Measurements from ENCODE around the gene NPNT.
A peak's percentile ranks its signal among the peaks of the same experiment; 100 is the strongest.

NPNT gene

DNA sequence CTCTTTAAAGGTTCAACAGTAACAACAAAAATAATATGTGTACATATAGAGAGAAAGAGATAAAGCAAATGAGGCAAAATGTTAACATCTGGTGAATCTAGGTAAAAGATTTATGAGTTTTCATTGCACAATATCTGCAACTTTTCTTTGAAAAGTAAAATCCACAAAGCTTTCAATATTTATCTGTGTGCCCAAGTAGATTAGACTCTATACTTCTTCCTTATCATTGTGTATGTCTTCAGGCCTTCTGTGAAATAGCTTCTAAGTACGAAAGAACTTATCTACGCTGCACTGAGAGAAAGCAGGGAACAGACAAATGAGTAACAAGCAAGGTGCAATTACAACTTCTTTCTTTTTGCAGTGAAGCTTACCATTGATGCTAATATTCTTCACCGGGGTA is 81.6 kb downstream of the NPNT start:
- TF ChIP-seq TEAD4 (IDR thresholded peaks at IDR 0.05) = no peak
- no peak for TF ChIP-seq TAF1 (IDR thresholded peaks at IDR 0.05; ENCODE audit: low read depth)
- no peak for TF ChIP-seq EGR1 (IDR thresholded peaks at IDR 0.05)
- no peak for TF ChIP-seq EP300 (IDR thresholded peaks at IDR 0.05; ENCODE audit: borderline replicate concordance)
- TF ChIP-seq, protein P1, sequence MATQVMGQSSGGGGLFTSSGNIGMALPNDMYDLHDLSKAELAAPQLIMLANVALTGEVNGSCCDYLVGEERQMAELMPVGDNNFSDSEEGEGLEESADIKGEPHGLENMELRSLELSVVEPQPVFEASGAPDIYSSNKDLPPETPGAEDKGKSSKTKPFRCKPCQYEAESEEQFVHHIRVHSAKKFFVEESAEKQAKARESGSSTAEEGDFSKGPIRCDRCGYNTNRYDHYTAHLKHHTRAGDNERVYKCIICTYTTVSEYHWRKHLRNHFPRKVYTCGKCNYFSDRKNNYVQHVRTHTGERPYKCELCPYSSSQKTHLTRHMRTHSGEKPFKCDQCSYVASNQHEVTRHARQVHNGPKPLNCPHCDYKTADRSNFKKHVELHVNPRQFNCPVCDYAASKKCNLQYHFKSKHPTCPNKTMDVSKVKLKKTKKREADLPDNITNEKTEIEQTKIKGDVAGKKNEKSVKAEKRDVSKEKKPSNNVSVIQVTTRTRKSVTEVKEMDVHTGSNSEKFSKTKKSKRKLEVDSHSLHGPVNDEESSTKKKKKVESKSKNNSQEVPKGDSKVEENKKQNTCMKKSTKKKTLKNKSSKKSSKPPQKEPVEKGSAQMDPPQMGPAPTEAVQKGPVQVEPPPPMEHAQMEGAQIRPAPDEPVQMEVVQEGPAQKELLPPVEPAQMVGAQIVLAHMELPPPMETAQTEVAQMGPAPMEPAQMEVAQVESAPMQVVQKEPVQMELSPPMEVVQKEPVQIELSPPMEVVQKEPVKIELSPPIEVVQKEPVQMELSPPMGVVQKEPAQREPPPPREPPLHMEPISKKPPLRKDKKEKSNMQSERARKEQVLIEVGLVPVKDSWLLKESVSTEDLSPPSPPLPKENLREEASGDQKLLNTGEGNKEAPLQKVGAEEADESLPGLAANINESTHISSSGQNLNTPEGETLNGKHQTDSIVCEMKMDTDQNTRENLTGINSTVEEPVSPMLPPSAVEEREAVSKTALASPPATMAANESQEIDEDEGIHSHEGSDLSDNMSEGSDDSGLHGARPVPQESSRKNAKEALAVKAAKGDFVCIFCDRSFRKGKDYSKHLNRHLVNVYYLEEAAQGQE (IDR thresholded peaks at IDR 0.05; ENCODE audit: low read depth) = no peak
- TF ChIP-seq RAD21 (IDR thresholded peaks at IDR 0.05; ENCODE audit: low read depth) = no peak
- no peak for TF ChIP-seq CREB1 (IDR thresholded peaks at IDR 0.05; ENCODE audit: low read depth)
- no peak for TF ChIP-seq ZBTB7A (IDR thresholded peaks at IDR 0.05; ENCODE audit: low read depth)
- TF ChIP-seq, protein P2, sequence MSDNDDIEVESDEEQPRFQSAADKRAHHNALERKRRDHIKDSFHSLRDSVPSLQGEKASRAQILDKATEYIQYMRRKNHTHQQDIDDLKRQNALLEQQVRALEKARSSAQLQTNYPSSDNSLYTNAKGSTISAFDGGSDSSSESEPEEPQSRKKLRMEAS (IDR thresholded peaks at IDR 0.05) = no peak
- no peak for TF ChIP-seq FOXM1 (IDR thresholded peaks at IDR 0.05; ENCODE audit: borderline replicate concordance, low read depth)

DNA sequence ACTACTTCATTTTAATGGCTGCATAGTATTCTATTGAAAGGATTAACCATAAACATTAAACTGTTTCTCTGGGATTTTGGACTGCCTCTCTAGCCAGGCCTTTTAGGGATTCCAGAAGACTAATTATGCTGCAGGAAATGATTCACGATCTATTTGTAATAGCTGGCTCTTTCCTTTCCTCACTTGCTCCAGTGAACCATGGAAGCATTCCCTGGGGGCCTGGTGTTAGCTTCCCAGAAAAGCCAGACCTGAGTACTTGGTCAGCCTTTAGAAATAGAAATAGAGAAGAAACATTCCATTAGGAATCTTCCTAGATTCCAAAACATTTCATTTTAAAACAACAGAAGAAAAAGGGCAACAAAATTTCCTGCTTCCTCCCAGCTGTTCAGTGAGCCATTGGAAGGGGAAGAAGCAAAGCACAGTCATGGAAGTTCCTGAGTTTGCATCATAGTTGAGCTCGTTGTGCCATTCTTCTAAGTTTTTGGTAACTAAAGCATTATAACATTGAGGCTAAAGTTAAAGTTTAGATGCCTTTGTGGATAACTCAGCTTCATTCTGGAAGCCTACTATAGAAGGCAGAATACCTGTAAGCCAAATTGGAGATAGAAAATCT is 83.5 kb downstream of the NPNT start:
- TF ChIP-seq TEAD4 (IDR thresholded peaks at IDR 0.05) (0 out of 2 replicates have a peak, but pooled peaks have one; percentile 27), EP300 (IDR thresholded peaks at IDR 0.05; ENCODE audit: borderline replicate concordance) (peak; percentile 28; the same call in 1 of the 2 replicates)
- TF ChIP-seq, protein P2 (IDR thresholded peaks at IDR 0.05) = no peak

DNA sequence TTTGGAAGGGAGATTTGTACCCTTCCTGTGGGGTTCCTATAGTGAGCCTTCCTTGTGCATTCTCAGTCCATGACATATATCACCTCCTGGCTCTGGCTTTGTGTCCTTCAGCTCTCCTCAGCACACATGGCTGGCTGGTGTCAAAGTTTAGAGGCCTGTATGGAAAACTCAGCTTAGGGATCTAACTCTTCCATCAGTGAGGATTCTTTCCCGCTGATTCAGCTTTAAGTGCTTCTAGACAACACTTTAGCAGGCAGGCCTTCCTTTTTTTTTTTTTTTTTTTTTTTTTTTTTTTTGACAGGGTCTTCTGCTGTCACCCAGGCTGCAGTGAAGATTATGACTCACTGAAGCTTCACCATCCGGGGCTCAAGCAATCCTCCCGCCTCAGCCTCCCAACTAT is 84.2 kb downstream of the NPNT start:
- TF ChIP-seq, protein P2 (IDR thresholded peaks at IDR 0.05) = no peak
- TF ChIP-seq NFIC (IDR thresholded peaks at IDR 0.05) (no peak), CEBPB (IDR thresholded peaks at IDR 0.05) (no peak)

DNA sequence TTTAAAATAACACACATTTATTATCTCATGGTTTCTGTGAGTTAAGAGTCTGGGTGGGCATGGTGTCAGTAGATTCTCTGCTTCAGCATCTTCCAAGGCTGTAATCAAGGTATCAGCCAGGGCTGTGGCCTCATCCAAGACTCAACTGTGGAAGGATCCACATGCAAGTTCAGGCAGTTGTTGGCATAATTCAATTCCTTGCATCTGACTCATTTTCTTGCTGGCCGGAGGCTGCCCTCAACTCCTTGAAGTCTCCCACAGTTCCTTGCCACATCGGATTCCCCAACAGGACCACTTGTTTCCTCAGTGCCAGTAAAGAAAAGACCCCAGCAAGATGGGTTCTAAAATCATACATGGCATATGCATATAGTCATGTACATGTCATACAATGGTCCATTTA is 93.4 kb downstream of the NPNT start:
- TF ChIP-seq CREB1 (IDR thresholded peaks at IDR 0.05; ENCODE audit: low read depth) (no peak), RAD21 (IDR thresholded peaks at IDR 0.05; ENCODE audit: low read depth) (no peak), YY1 (IDR thresholded peaks at IDR 0.05; ENCODE audit: low read depth) (no peak), TEAD4 (IDR thresholded peaks at IDR 0.05) (no peak), EP300 (IDR thresholded peaks at IDR 0.05; ENCODE audit: borderline replicate concordance) (no peak), ZBTB7A (IDR thresholded peaks at IDR 0.05; ENCODE audit: low read depth) (no peak), CEBPB (IDR thresholded peaks at IDR 0.05) (no peak), NFIC (IDR thresholded peaks at IDR 0.05) (no peak), FOXM1 (IDR thresholded peaks at IDR 0.05; ENCODE audit: borderline replicate concordance, low read depth) (no peak), TAF1 (IDR thresholded peaks at IDR 0.05; ENCODE audit: low read depth) (no peak), EGR1 (IDR thresholded peaks at IDR 0.05) (no peak), TCF12 (IDR thresholded peaks at IDR 0.05; ENCODE audit: low read depth) (no peak)
- TF ChIP-seq, protein P1 (IDR thresholded peaks at IDR 0.05; ENCODE audit: low read depth) = no peak
- TF ChIP-seq, protein P3, sequence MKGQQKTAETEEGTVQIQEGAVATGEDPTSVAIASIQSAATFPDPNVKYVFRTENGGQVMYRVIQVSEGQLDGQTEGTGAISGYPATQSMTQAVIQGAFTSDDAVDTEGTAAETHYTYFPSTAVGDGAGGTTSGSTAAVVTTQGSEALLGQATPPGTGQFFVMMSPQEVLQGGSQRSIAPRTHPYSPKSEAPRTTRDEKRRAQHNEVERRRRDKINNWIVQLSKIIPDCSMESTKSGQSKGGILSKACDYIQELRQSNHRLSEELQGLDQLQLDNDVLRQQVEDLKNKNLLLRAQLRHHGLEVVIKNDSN (IDR thresholded peaks at IDR 0.05) = no peak
- TF ChIP-seq, protein P2 (IDR thresholded peaks at IDR 0.05) = no peak

DNA sequence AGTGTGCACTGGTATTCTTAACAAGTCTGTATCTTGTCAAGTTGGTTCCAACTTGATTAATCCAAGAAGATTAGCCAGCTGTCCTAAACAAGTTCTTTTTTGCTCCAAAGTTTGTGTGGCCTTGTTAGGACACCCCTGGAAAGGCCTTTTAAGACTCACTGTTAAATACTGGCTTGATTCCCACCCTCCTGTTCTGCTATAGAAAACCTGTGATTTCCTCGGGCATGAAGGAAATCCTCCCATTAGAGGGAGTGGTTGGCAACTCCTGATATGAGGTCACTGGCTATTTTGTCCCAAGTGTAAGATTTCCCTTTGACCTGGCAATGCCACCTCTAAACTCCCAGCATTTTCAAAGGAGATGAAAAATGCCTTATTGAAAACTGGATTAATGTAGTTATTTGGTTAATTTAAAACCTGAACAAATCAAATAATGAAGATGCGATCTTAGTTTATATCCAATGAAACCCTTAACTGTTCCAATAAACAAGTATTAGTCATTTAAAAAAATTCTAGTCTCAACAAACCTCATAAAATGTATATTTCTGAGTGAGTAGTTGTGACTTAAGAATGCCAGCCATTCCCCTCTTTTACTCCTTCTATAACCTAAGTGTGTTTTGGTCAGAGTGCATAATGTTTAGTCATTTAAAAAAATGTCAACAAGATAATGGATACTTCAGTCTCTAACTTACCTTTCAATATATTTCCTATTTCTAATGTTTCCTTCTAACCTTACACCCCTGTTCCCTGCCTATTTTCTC is 94.4 kb downstream of the NPNT start:
- TF ChIP-seq, protein P2 (IDR thresholded peaks at IDR 0.05) = no peak
- no peak for TF ChIP-seq RAD21 (IDR thresholded peaks at IDR 0.05; ENCODE audit: low read depth)
- no peak for TF ChIP-seq TEAD4 (IDR thresholded peaks at IDR 0.05)
- no peak for TF ChIP-seq CEBPB (IDR thresholded peaks at IDR 0.05)
- TF ChIP-seq TCF12 (IDR thresholded peaks at IDR 0.05; ENCODE audit: low read depth) = no peak

DNA sequence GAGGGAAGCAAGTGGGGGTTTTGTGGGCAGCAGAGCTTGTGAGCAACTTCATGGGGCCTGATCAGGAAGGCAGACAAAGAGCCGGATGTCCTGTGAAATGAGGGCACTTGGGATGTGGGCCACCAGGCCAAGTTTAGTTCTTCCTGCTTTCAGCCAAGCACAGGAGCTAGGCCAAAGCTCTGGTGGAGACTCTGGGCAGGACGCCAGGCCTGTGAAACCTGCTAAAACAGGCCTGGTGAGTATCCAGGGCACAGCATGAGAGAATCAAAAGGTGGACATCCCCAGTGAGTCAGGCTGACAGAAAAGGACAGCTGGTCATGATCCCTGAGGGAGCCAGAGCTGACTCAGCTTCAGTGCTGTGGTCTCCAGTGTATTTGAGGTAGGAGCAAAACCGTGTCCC is 95.7 kb downstream of the NPNT start:
- TF ChIP-seq TCF12 (IDR thresholded peaks at IDR 0.05; ENCODE audit: low read depth) (peak; percentile 50; the same call in 1 of the 2 replicates), NFIC (IDR thresholded peaks at IDR 0.05) (peak; percentile 87), YY1 (IDR thresholded peaks at IDR 0.05; ENCODE audit: low read depth) (no peak), EP300 (IDR thresholded peaks at IDR 0.05; ENCODE audit: borderline replicate concordance) (peak; percentile 50; the same call in 1 of the 2 replicates)

Measured in Ishikawa (cell line).